ENCODE results near the gene DOCK1.

The DOCK1 gene

GRCh38 chr10:127198721-127199120 is 293.5 kb downstream of the DOCK1 start:
- DNase-seq, result no peak
- Mint-ChIP-seq H3K27ac (no peak overlapping the region), H3K4me3 (no peak overlapping the region), H3K36me3 (ENCODE audit: low read depth) (peaks cover 8% of the 10 kb centered on the region), H3K4me1 (peaks cover 29% of the 10 kb centered on the region), H3K9me3 (no peaks in the 10 kb centered on the region), H3K27me3 (ENCODE audit: low read depth, poor library complexity) (peaks cover 42% of the 10 kb centered on the region)
- no peak for TF ChIP-seq CTCF (IDR thresholded peaks at IDR 0.05)

GRCh38 chr10:127200646-127201045 is 295.4 kb downstream of the DOCK1 start:
- DNase-seq, result no peak
- Mint-ChIP-seq H3K36me3 (ENCODE audit: low read depth) (peaks cover 23% of the 10 kb centered on the region), H3K4me3 (no peak overlapping the region), H3K27me3 (ENCODE audit: low read depth, poor library complexity) (peaks cover 23% of the 10 kb centered on the region), H3K9me3 (no peaks in the 10 kb centered on the region), H3K27ac (no peak overlapping the region), H3K4me1 (peaks cover 25% of the 10 kb centered on the region)
- TF ChIP-seq CTCF (IDR thresholded peaks at IDR 0.05), result no peak

DNA sequence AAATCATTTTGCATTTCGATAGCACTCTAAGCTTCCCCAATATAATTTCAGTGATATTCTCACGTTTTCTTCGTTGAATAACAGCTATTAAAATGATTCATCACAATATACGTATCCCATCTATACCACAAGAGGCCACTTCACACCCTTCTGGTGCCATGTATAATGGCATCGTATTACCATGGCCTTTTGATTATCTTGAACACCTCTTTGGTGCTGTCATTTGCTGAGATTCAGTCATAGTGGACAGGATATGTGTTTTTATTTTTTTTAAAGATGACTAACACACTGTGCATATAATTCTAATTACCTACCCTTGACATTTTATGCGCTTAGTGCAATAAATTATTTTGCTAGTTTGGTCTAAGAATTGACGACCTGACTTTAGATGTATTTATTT is 297.8 kb downstream of the DOCK1 start:
- H3K27me3 Mint-ChIP-seq (ENCODE audit: low read depth, poor library complexity), result peaks cover 8% of the 10 kb centered on the region
- peaks cover 23% of the 10 kb centered on the region for H3K36me3 Mint-ChIP-seq (ENCODE audit: low read depth)
- H3K27ac Mint-ChIP-seq, result no peak overlapping the region
- H3K4me3 Mint-ChIP-seq, result no peak overlapping the region
- H3K4me1 Mint-ChIP-seq, result peaks cover 11% of the 10 kb centered on the region
- no peak for TF ChIP-seq CTCF (IDR thresholded peaks at IDR 0.05)
- no peak for DNase-seq
- H3K9me3 Mint-ChIP-seq, result no peaks in the 10 kb centered on the region

GRCh38 chr10:127207081-127207480 is 301.9 kb downstream of the DOCK1 start:
- TF ChIP-seq CTCF (IDR thresholded peaks at IDR 0.05), result no peak
- Mint-ChIP-seq H3K27me3 (ENCODE audit: low read depth, poor library complexity) (peaks cover 3% of the 10 kb centered on the region), H3K27ac (no peak overlapping the region), H3K9me3 (no peaks in the 10 kb centered on the region), H3K4me1 (no peaks in the 10 kb centered on the region), H3K36me3 (ENCODE audit: low read depth) (peaks cover 23% of the 10 kb centered on the region), H3K4me3 (no peak overlapping the region)
- no peak for DNase-seq

DNA sequence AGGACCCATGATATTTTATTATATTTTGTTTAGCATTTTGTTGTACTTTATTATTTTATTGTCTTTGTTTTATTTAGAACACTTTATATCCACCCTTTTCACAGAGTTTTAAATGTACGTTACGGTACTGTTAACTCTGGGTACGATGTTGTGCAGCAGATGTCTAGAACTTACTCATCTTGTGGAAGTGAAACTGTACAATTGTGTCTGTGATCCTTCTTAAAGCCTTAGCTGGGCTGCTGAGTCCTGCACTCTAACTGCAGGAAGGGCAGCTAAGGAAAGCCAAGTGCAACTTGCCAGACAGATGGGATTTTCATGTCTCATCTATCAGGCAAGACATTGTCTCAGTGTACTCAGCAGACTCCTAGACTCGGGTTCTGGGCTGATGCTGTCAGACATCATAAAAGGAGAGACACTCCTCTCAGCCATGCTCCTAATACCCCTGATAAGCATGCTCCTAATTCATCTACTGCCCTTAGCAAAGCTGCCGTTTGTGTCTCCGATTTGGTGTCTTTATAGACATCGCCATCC is 305.8 kb downstream of the DOCK1 start:
- Mint-ChIP-seq H3K4me1 (peaks cover 13% of the 10 kb centered on the region), H3K36me3 (ENCODE audit: low read depth) (peaks cover 4% of the 10 kb centered on the region), H3K4me3 (no peak overlapping the region), H3K27ac (no peak overlapping the region), H3K9me3 (no peaks in the 10 kb centered on the region), H3K27me3 (ENCODE audit: low read depth, poor library complexity) (peaks cover 3% of the 10 kb centered on the region)
- DNase-seq, result no peak
- no peak for TF ChIP-seq CTCF (IDR thresholded peaks at IDR 0.05)

- DNase-seq, result no peak
- Mint-ChIP-seq H3K36me3 (ENCODE audit: low read depth) (peaks cover 16% of the 10 kb centered on the region), H3K27me3 (ENCODE audit: low read depth, poor library complexity) (peaks cover 3% of the 10 kb centered on the region), H3K4me1 (peaks cover 24% of the 10 kb centered on the region), H3K9me3 (peaks cover 7% of the 10 kb centered on the region), H3K4me3 (peak overlapping the region; percentile 1), H3K27ac (peak overlapping the region; percentile 30)
- TF ChIP-seq CTCF (IDR thresholded peaks at IDR 0.05), result no peak
Measured at GRCh38 chr10:127215866-127216265, 310.6 kb downstream of the DOCK1 start.

All from nephron progenitor cell (in vitro differentiated cells).